ENCODE data around the gene MYBPC2.

- TF ChIP-seq POLR2A (IDR thresholded peaks at IDR 0.05), result peak; percentile 68 to 81
- TF ChIP-seq CTCF (IDR thresholded peaks at IDR 0.05 in 4 of 5, conservative IDR thresholded peaks at IDR 0.05 in 1 of 5), result peak in 2 of 5 experiments; percentile 21 to 22
These were observed 78.6 kb downstream of the MYBPC2 start, which contains the start of gene JOSD2 for GRCh38 chr19:50511069-50511822.
